Stimulated activated CD4-positive, alpha-beta T cell treated with anti-CD3 and anti-CD28 coated beads, TNF-alpha, amount 100 ng/mL, for 1 hour (primary cell): ENCODE measurements around the gene PRODH2.
"Not testable (repeated sequence)": the region's sequence is repeated elsewhere in the genome, so short reads cannot be mapped to it uniquely, and the experiment has no call there.

Experiments used
- DNase-seq, 3 donors: peaks; one replicate each; pipeline ENCODE4 v3.0.0-alpha.2; 2020; ENCODE audit warnings: low read depth in 3 of 3, low spot score in 1 of 3

PRODH2 gene

DNA sequence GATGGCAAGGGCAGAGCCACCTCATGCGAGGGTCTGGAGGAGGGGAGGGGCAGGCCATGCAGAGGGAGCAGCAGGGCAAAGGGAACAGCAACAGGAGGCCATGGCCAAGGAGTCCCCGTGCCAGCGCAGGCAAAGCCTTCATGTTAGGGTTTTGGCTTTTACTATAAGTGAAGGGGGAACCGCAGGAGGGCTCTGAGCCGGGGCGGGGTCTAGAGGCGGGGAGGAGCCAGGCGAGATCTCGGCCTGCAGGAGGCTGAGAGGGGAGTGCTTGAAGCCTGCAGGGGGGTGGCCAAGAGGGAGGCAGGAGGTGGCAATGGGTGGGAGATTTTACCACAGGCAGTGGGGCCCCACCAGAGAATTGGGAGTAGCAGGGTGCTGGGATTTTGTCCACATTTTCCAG is 31.0 kb downstream of the PRODH2 start:
- DNase-seq = no peak

GRCh38 chr19:35780717-35781116 is 31.9 kb downstream of the PRODH2 start:
- no peak for DNase-seq

DNA sequence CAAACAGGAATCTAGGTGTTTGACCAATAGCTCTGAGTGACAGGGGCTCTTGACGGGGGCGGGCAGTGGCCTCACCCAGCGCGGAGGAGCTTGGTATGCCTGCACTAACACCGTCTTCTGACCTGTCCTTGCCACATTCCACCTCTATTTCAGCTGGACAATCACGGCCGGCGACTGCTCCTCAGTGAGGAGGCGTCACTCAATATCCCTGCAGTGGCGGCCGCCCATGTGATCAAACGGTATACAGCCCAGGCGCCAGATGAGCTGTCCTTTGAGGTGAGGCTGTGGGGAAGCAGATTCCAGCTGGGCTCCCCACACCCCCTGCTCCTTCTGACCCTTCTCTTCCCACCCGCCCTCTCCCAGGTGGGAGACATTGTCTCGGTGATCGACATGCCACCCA is 32.6 kb downstream of the PRODH2 start:
- no peak for DNase-seq

DNA sequence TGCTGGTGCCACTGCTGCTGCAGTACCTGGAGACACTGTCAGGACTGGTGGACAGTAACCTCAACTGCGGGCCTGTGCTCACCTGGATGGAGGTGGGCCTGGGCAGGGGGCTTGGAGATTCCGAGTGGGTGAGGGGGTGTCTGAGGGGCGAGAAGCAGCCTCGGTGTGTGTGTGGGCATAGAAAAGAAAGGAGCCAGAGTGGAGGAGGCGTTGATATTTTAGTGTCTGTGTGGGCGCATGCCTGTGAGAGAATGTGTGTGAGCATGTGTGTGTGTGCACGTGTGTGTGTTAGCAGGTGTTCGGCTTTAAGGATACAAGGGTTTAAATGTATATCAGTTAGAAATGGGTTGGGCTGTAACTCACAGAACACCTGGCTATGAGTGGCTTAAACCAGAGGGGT is 33.6 kb downstream of the PRODH2 start:
- no peak for DNase-seq

GRCh38 chr19:35777961-35778360 is 34.7 kb downstream of the PRODH2 start:
- DNase-seq = no peak

DNA sequence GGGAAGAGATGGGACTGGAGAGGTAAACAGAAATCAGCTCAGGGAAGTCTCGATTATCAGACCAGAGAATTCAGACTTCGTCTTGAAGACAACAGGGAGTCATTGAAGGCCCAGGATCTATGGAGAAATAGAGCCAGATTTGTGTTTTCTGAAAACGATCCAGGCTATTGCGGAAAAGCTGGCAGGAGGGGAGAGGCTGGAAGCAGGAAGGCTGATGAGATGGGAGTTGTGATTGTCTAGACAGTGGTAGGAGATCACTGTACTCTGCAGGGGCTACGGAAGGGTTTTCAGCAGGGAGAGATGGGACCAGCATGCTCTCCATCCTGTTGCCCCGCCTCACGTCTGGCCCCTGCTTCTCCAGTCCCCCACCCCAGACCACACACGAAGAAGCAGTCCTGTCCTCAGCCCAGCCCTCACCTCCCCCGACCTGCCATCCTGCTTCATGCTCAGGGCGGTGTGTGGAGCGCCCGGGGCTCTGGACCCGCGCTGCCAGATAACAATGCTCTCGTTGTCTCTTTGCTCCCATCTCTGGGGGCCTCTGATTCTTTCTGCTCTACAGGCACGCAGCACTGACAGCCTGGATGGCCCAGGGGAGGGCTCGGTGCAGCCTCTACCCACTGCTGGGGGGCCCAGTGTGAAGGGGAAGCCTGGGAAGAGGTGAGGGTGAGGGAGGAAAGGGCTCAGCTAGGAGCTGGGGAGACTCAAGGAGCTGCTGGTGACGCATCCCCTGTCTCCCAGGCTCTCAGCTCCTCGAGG is 35.4 kb downstream of the PRODH2 start:
- no peak for DNase-seq

GRCh38 chr19:35776102-35776788 is 36.4 kb downstream of the PRODH2 start:
- no peak for DNase-seq

DNA sequence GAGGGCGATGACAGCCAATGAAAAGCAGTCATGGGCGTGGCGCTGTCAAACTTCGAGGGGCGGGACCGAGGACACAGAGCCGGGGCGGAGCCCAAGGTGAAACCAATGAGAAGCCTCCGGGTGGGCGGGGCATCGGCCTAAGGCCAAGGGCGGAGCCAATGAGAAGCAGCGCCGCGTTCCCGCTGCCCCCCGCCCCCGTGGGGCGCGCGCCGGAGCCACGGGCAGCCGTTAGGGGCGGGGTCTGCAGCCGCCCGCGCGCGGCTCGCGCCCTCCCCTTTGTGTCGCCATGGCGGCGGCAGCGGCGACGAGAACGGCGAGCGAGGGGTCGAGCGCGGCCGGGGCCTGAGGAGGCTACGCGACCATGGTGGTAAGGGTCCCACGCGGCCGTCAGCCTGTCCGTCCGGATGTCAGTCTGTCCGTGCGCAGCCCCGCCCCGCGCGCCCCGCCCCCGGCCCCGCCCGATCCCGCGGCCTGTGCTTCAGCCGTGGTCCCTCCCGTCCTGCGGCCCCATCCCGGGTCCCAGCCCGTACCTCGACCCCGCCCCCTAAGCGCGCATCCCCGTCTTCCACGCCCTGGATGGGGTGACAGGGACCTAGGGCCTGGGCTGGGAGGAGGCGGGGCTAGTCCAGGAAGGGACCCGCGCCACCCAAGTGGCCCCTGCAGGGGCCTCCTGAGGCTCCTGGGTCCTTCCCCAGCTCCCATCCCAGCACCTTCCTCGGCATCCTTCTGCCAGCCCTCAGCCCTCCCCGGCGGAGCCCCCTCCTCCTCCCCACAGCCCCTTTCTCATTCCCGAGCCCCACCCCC is 37.1 kb downstream of the PRODH2 start, which contains the start of gene ARHGAP33:
Gene ARHGAP33, plus strand, starts transcription at position 267 of the 804 bp plus-strand sequence. Its CDS starts 95 bp downstream, at position 362.
- peak; percentile 95 to 97 (median 96) for DNase-seq

GRCh38 chr19:35775046-35775297 is 37.7 kb downstream of the PRODH2 start:
- no peak for DNase-seq

- DNase-seq = no peak
Observed at GRCh38 chr19:35774274-35775045, 38.2 kb downstream of the PRODH2 start.

DNA sequence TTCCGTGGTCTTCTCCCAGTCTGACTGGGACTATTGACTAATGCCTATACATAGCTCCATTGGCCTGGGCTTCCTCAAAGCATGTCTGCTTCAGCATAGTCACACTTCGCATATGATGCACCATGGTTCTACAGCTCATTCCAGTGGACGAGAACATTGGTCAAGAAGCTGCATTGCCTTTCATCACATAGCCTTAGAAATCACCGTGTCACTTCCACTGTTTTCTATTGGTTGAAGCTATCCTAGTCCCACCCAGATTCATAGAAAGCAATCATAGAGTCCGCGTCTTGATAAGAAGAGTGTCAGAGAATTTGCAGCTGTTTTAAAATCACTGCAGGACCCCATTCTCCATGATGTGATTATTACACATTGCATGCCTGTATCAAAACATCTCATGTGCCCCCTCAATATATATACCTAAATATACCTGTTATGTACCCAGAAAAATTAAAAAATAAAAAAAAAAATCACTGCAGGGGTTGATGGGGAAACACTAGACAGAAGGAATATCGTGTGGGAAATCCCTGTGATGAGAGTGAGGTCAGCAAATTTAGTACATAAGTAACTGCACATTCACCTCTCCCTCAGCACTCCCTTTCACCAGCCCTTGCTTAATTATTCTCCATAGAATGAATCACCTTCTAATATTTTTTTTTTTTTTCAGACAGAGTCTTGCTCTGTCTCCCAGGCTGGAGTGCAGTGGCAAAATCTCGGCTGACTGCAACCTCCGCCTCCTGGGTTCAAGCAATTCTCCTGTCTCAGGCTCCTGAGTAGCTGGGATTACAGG is 39.4 kb downstream of the PRODH2 start:
- no peak for DNase-seq

DNA sequence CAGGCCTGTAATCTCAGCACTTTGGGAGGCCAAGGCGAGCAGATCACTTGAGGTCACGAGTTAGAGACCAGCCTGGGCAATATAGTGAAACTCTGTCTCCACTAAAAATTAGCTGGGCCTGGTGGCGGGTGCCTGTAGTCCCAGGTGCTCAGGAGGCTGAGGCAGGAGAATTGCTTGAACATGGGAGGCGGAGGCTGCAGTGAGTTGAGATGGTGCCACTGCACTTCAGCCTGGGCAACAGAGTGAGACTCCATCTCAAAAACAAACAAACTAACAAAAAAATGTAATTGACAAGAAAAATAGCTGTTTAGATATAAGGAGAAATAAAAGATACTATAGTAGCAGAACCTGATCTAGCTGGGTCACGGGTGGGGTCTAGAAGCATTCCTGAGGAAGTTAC is 40.3 kb downstream of the PRODH2 start:
- not testable (repeated sequence) for DNase-seq

DNA sequence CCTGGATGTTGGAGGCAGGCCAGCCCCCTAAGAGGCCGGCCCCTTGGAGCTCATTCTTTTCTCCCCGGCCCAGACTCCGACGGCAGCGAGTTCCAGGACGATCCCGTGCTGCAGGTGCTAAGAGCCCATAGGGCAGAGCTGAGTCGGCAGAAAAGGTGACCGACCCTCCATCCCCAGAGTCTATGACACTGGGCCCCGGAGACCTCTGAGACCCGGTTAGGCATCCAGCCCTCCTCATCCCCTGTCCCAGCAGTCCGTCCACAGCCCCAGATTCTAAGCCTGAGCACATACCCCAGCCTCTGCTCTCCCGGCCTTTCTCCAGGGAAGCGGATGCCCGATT is 44.6 kb downstream of the PRODH2 start:
- DNase-seq = no peak

- no peak for DNase-seq
Observed at GRCh38 chr19:35767288-35768081, 45.2 kb downstream of the PRODH2 start.

- no peak for DNase-seq
Observed at GRCh38 chr19:35766571-35767104, 46.0 kb downstream of the PRODH2 start.

DNA sequence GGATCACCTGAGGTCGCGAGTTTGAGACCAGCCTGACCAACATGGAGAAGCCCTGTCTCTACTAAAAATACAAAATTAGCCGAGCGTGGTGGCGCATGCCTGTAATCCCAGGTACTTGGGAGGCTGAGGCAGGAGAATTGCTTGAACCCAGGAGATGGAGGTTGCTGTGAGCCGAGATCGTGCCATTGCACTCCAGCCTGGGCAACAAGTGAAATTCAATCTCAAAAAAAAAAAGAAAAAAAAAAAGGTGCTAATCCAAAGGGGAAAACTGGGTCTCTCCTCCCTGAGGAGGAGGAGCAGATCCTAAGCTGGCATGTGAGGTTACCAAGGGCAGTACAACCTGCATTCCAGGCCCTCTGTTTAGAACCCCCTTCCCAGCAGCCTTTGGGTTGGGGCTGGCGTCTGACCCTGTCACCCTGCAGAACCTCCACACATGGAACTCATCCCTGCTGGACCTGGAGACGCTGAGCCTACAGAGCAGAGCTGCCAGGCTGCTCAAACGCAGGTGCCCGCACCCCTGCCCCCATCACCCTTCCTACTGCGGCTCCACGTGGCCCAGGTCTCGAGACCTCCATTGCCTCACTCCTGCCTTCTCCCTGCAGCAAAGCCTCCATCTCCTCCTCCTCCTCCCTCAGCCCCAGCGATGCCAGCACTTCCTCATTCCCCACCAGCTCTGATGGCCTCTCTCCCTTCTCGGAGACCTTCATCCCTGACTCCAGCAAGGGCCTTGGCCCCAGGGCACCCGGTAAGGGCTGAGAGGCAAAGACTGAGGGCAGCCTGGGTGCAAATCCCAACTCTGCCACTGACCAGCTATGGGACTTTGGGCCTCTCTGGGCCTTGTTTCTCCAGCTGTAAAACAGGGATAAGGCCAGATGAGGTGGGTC is 48.0 kb downstream of the PRODH2 start:
- no peak for DNase-seq

DNA sequence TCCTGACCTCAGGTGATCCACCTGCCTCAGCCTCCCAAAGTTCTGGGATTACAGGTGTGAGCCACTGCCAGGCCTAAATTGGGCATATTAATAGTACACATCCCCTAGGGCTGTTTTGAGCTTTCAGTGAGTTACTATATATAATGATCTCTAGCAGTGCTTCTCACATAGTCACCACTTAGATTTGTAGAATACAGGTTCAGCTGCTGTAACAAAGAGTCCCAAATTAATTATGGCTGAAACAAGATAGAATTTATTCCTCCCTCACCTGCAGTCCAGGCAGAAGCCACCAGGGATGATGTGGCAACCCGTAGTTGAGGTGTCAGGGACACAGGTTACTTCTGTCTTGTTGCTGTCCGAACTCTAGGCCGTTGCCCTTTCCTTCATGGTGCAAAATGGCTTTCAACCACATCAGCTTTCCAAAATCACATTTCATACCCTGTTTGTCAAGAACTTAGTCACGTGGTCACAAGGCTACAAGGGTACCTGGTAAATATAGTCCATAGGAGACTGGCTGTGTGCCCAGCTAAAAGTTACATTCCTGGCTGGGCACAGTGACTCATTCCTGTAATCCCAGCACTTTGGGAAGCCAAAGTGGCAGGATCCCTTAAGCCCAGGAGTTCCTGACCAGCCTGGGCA is 51.8 kb downstream of the PRODH2 start:
- no peak for DNase-seq

DNA sequence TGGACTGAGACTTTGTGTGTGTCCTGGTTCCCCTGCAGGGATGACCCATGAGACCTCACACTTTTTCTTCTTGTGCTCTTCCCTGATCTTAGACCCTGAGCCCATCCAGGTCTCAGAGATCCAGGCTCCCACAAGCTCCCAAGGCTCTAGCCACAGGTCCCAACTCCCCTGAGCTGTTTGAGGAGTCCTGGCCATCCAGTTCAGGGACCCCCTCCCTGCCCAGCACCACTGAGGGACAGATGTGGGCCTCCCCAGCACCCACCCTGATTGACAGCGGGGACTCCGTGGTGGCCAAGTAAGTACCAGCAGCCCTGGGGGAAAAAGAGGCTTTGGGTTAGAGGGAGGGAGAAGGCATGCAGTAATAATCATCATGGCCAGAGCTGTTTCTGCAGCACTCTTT is 52.9 kb downstream of the PRODH2 start:
- DNase-seq = no peak
